ENCODE data around the gene LHCGR.

LHCGR gene

GRCh38 chr2:48779019-48779716, 23.6 kb upstream of the LHCGR start:
- ChIA-PET POLR2A (no interaction called here), CTCF (no interaction called here)
- H3K9me3 ChIP-seq (ENCODE audit: control insufficient read depth, insufficient read depth, low read depth, low read length), result no peaks in the 10 kb centered on the region
- no peak overlapping the region for H3K4me3 ChIP-seq (ENCODE audit: low read depth, low read length)
- no peak overlapping the region for H3K27ac ChIP-seq (ENCODE audit: extremely low read depth, low read depth, low read length)
- H3K36me3 ChIP-seq (ENCODE audit: control insufficient read depth in 2 of 2, insufficient read depth in 1 of 2, low read length in 2 of 2), result no peaks in the 10 kb centered on the region
- no peaks in the 10 kb centered on the region for H3K4me1 ChIP-seq (ENCODE audit: control insufficient read depth, insufficient read depth, low read length)
- no peak for TF ChIP-seq ZNF132 (tag by site-specific recombination; IDR thresholded peaks at IDR 0.05; ENCODE audit: borderline replicate concordance)
- TF ChIP-seq ZNF248 (tag by site-specific recombination; IDR thresholded peaks at IDR 0.05), result no peak
- no peak for TF ChIP-seq ZNF692 (tag by site-specific recombination; IDR thresholded peaks at IDR 0.05)
- TF ChIP-seq ZNF473 (tag by site-specific recombination; IDR thresholded peaks at IDR 0.05), result no peak
- TF ChIP-seq ZFHX2 (tag by site-specific recombination; conservative IDR thresholded peaks at IDR 0.05), result no peak
- no peak for TF ChIP-seq ZNF114 (tag by site-specific recombination; IDR thresholded peaks at IDR 0.05)
- TF ChIP-seq ZNF214 (tag by site-specific recombination; IDR thresholded peaks at IDR 0.05; ENCODE audit: borderline replicate concordance), result no peak
- no peak for TF ChIP-seq ZNF510 (tag by site-specific recombination; IDR thresholded peaks at IDR 0.05; ENCODE audit: insufficient replicate concordance)
- no peak for TF ChIP-seq ZNF184 (tag by site-specific recombination; IDR thresholded peaks at IDR 0.05)
- no peak for TF ChIP-seq ZNF239 (tag by site-specific recombination; IDR thresholded peaks at IDR 0.05)
- no peak for TF ChIP-seq IKZF3 (tag by site-specific recombination; IDR thresholded peaks at IDR 0.05)
- TF ChIP-seq ZSCAN4 (tag by site-specific recombination; IDR thresholded peaks at IDR 0.05), result no peak
- TF ChIP-seq ZNF366 (tag by site-specific recombination; conservative IDR thresholded peaks at IDR 0.05), result no peak
- no peak for TF ChIP-seq ZNF513 (tag by site-specific recombination; IDR thresholded peaks at IDR 0.05)

GRCh38 chr2:48774251-48774650, 18.7 kb upstream of the LHCGR start:
- no peak for TF ChIP-seq ZNF221 (tag by site-specific recombination; IDR thresholded peaks at IDR 0.05; ENCODE audit: borderline replicate concordance)
- peak; percentile 35; the same call in 1 of the 2 replicates for TF ChIP-seq ZNF366 (tag by site-specific recombination; conservative IDR thresholded peaks at IDR 0.05)
- ChIA-PET CTCF (no interaction called here), POLR2A (interaction anchor here (0.7 kb wide), 1 partner anchor 127 kb away, joined by 13 read pairs; no protein-coding TSS in a partner anchor)
- Histone ChIP-seq H3K4me1 (ENCODE audit: control insufficient read depth, insufficient read depth, low read length) (no peaks in the 10 kb centered on the region), H3K9me3 (ENCODE audit: control insufficient read depth, insufficient read depth, low read depth, low read length) (no peaks in the 10 kb centered on the region), H3K4me3 (ENCODE audit: low read depth, low read length) (no peak overlapping the region), H3K27ac (ENCODE audit: extremely low read depth, low read depth, low read length) (no peak overlapping the region), H3K36me3 (ENCODE audit: control insufficient read depth in 2 of 2, insufficient read depth in 1 of 2, low read length in 2 of 2) (no peaks in the 10 kb centered on the region)

- Histone ChIP-seq H3K9me3 (ENCODE audit: control insufficient read depth, insufficient read depth, low read depth, low read length) (no peaks in the 10 kb centered on the region), H3K4me3 (ENCODE audit: low read depth, low read length) (no peak overlapping the region), H3K4me1 (ENCODE audit: control insufficient read depth, insufficient read depth, low read length) (no peaks in the 10 kb centered on the region; the same call in 1 of the 2 replicates), H3K27ac (ENCODE audit: extremely low read depth, low read depth, low read length) (no peak overlapping the region), H3K36me3 (ENCODE audit: control insufficient read depth in 2 of 2, insufficient read depth in 1 of 2, low read length in 2 of 2) (no peaks in the 10 kb centered on the region)
- ChIA-PET CTCF (interaction anchor here (0.7 kb wide), 1 partner anchor 15 kb away, joined by 5 read pairs; no protein-coding TSS in a partner anchor), POLR2A (no interaction called here)
- no peak for TF ChIP-seq ZNF423 (tag by site-specific recombination; IDR thresholded peaks at IDR 0.05)
- no peak for TF ChIP-seq PATZ1 (tag by site-specific recombination; IDR thresholded peaks at IDR 0.05)
- no peak for TF ChIP-seq ZNF791 (tag by site-specific recombination; IDR thresholded peaks at IDR 0.05)
- no peak for TF ChIP-seq ZNF596 (tag by site-specific recombination; IDR thresholded peaks at IDR 0.05)
- no peak for TF ChIP-seq HIC1 (tag by site-specific recombination; IDR thresholded peaks at IDR 0.05)
- TF ChIP-seq ZNF664 (tag by site-specific recombination; IDR thresholded peaks at IDR 0.05), result no peak
- TF ChIP-seq ZNF140 (tag by site-specific recombination; IDR thresholded peaks at IDR 0.05), result no peak
Measured at GRCh38 chr2:48771241-48772014, 15.9 kb upstream of the LHCGR start.

Data from HEK293 (cell line).